DND-41 (cell line): Measurements from ENCODE around the gene DLGAP4.

Source experiments
- ATAC-seq: fragments of 200-7000 bp; cut with Tn5 transposase; 3 replicates; pipeline ENCODE4 v1.9.1; 2021; ENCODE audit warnings: low read depth; ENCODE audit not compliant: insufficient read depth
- DNase-seq: peaks from one replicate; pipeline ENCODE4 v3.0.0-alpha.2; 2020
- H2AFZ ChIP-seq: 2 replicates; pipeline ENCODE4 v1.6.0; 2012; ENCODE audit warnings: low read depth, low read length
- H3K27ac ChIP-seq: 2 replicates; pipeline ENCODE4 v1.5.1; 2012; ENCODE audit warnings: low read length, inconsistent platforms
- H3K27me3 ChIP-seq: fragments of 200-600 bp; sonication (generic); 2 replicates; pipeline ENCODE4 v1.6.0; 2012; ENCODE audit warnings: low read length, mild to moderate bottlenecking, inconsistent platforms; ENCODE audit not compliant: insufficient read depth, poor library complexity
- H3K36me3 ChIP-seq: 2 replicates; pipeline ENCODE4 v1.5.1; 2012; ENCODE audit warnings: low read length, inconsistent platforms; ENCODE audit not compliant: insufficient read depth
- H3K4me1 ChIP-seq: 2 replicates; pipeline ENCODE4 v1.5.1; 2012; ENCODE audit warnings: mild to moderate bottlenecking, low read length; ENCODE audit not compliant: insufficient read depth
- H3K4me2 ChIP-seq: 2 replicates; pipeline ENCODE4 v1.6.0; 2012; ENCODE audit warnings: mild to moderate bottlenecking, moderate library complexity, low read length, inconsistent platforms; ENCODE audit not compliant: insufficient read depth
- H3K4me3 ChIP-seq, 2 experiments: fragments of 200-600 bp in 1 of 2; shearing (Covaris generic) in 1 of 2; 2 replicates each; pipeline ENCODE4 v1.5.1; 2012 to 2016; ENCODE audit warnings: inconsistent platforms in 2 of 2, low read length in 2 of 2, mild to moderate bottlenecking in 2 of 2, low read depth in 1 of 2, moderate library complexity in 1 of 2
- H3K79me2 ChIP-seq: 2 replicates; pipeline ENCODE4 v1.6.0; 2012; ENCODE audit warnings: low read length, inconsistent platforms; ENCODE audit not compliant: insufficient read depth
- H3K9ac ChIP-seq: 2 replicates; pipeline ENCODE4 v1.6.0; 2012; ENCODE audit warnings: low read depth, mild to moderate bottlenecking, inconsistent platforms, low read length, moderate library complexity
- H3K9me3 ChIP-seq: 2 replicates; pipeline ENCODE4 v1.5.1; 2012; ENCODE audit warnings: low read length, moderate library complexity, mild to moderate bottlenecking, inconsistent platforms; ENCODE audit not compliant: insufficient read depth, severe bottlenecking
- H4K20me1 ChIP-seq: 2 replicates; pipeline ENCODE4 v1.6.0; 2012; ENCODE audit warnings: low read length; ENCODE audit not compliant: insufficient read depth
- CTCF ChIP-seq: IDR thresholded peaks from 2 replicates; pipeline ENCODE4 v1.5.1; 2012; ENCODE audit warnings: borderline replicate concordance, low read length, moderate library complexity, mild to moderate bottlenecking; ENCODE audit not compliant: poor library complexity, severe bottlenecking; ENCODE audit errors: extremely low read depth
- EZH2 ChIP-seq: IDR thresholded peaks from 3 replicates; pipeline ENCODE4 v1.6.1; 2012; ENCODE audit warnings: borderline replicate concordance, low read depth, mild to moderate bottlenecking, moderate library complexity, low read length, inconsistent platforms; ENCODE audit not compliant: severe bottlenecking

Gene DLGAP4

GRCh38 chr20:36399969-36400545, 93.9 kb downstream of the DLGAP4 start:
- Histone ChIP-seq H3K4me1 (no peaks in the 10 kb centered on the region), H2AFZ (no peak overlapping the region), H3K4me2 (no peak overlapping the region), H3K36me3 (no peaks in the 10 kb centered on the region), H3K27me3 (no peaks in the 10 kb centered on the region), H3K4me3 (no peak overlapping the region), H3K79me2 (no peaks in the 10 kb centered on the region), H4K20me1 (no peaks in the 10 kb centered on the region), H3K27ac (no peak overlapping the region), H3K9ac (no peak overlapping the region), H3K9me3 (no peaks in the 10 kb centered on the region)
- TF ChIP-seq EZH2 (no peak), CTCF (no peak)
- ATAC-seq: no peak
- no peak for DNase-seq

GRCh38 chr20:36400909-36401735, 95.0 kb downstream of the DLGAP4 start:
- Histone ChIP-seq H3K4me2 (no peak overlapping the region), H3K36me3 (no peaks in the 10 kb centered on the region), H3K4me3 (no peak overlapping the region), H4K20me1 (no peaks in the 10 kb centered on the region), H3K79me2 (no peaks in the 10 kb centered on the region), H3K9ac (no peak overlapping the region), H3K27me3 (no peaks in the 10 kb centered on the region), H3K27ac (no peak overlapping the region), H2AFZ (no peak overlapping the region), H3K4me1 (no peaks in the 10 kb centered on the region), H3K9me3 (no peaks in the 10 kb centered on the region)
- ATAC-seq: no peak
- TF ChIP-seq CTCF (no peak), EZH2 (no peak)
- no peak for DNase-seq

GRCh38 chr20:36402708-36403107, 96.6 kb downstream of the DLGAP4 start:
- Histone ChIP-seq H3K4me3 (no peak overlapping the region), H3K9me3 (no peaks in the 10 kb centered on the region), H2AFZ (no peak overlapping the region), H3K4me2 (no peak overlapping the region), H3K27ac (no peak overlapping the region), H3K27me3 (no peaks in the 10 kb centered on the region), H3K36me3 (no peaks in the 10 kb centered on the region), H3K79me2 (no peaks in the 10 kb centered on the region), H4K20me1 (no peaks in the 10 kb centered on the region; the same call in none of the 2 replicates), H3K9ac (no peak overlapping the region), H3K4me1 (no peaks in the 10 kb centered on the region)
- DNase-seq: no peak
- TF ChIP-seq CTCF (no peak), EZH2 (no peak)
- ATAC-seq: no peak
